NCI-H510A treated with DMSO at 0.1 percent for 48 hours (cell line): ENCODE results near the gene ZBED6.

ENCODE experiments used
- DNase-seq: peaks from one replicate; lab custom pipeline; 2025; lab: John Stamatoyannopoulos, UW

Gene ZBED6

DNA sequence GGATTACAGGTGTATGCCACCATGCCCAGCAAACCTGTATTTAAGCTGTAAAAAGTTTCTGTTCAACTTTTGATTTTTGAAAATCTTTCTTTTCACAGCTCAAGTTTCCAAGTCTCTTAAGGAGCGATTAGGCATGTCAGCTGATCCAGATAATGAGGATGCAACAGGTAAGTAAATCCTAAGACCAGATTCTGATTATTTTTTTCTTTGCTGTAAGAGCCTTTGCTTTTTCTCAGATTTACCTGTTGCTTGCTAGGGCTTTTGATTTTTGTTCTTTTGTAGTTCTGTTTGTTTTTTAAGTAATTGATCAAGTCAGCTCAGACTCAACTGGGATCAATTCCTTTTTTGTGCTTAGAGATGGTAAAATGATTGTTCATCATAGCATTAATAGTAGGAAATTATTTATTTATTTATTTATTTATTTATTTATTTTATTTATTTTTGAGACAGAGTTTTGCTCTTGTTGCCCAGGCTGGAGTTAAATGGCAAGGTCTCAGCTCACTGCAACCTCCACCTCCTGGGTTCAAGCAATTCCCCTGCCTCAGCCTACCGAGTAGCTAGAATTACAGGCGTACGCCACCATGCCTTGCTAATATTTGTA is 44.9 kb downstream of the ZBED6 start:
- no peak for DNase-seq

DNA sequence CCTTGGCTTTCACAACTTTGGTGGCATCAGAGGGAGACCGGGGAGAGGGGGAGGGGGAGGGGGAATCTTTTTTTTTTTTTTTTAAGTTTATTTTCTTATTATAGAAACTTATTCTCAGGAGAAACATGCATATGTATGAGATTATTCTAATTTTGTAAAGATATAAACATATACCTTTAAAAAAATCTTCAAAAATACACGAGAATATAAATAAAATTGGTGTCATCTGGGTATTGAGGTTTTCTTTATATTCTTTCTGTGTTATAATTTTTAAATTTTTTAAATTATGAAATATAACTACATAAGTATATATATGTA is 47.1 kb downstream of the ZBED6 start:
- DNase-seq = no peak

DNA sequence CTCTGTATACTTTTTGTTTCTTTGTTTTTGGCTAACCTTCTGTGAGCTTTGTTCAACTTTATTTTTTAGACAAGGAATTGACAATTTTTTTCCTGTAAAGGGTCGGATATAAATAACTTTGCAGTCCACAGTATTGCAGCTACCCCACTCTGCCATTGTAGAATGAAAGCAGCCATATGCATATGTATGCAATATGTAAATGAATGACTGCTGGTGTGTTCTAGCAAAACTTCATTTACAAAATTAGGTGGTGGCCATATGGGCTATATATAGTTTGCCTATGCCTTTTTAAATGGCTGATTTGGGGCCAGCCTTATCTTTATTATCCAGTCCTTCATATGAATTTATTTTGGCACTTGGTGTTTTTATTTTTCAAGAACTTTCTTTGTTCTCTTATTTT is 48.0 kb downstream of the ZBED6 start:
- DNase-seq = no peak
